Cardiac fibroblast (primary cell): ENCODE results near the gene APC2.

Source experiments
- DNase-seq, 2 donors: peaks; one replicate each; pipeline versions ENCODE4 v3.0.0 to v3.0.0-alpha.2; 2010; ENCODE audit warnings: low read depth in 2 of 2
- H3K4me3 ChIP-seq, 2 donors: replicated peaks in 1 of 2; 1 replicate in 1 of 2; 2 replicates in 1 of 2; pipeline ENCODE4 v1.5.1; 2011; ENCODE audit warnings: low read depth in 2 of 2, low read length in 2 of 2, mild to moderate bottlenecking in 2 of 2, moderate library complexity in 1 of 2
- CTCF ChIP-seq: IDR thresholded peaks from one replicate; pipeline ENCODE4 v1.5.1; 2011; ENCODE audit warnings: low read depth, mild to moderate bottlenecking, low read length, inconsistent platforms

Gene APC2

DNA sequence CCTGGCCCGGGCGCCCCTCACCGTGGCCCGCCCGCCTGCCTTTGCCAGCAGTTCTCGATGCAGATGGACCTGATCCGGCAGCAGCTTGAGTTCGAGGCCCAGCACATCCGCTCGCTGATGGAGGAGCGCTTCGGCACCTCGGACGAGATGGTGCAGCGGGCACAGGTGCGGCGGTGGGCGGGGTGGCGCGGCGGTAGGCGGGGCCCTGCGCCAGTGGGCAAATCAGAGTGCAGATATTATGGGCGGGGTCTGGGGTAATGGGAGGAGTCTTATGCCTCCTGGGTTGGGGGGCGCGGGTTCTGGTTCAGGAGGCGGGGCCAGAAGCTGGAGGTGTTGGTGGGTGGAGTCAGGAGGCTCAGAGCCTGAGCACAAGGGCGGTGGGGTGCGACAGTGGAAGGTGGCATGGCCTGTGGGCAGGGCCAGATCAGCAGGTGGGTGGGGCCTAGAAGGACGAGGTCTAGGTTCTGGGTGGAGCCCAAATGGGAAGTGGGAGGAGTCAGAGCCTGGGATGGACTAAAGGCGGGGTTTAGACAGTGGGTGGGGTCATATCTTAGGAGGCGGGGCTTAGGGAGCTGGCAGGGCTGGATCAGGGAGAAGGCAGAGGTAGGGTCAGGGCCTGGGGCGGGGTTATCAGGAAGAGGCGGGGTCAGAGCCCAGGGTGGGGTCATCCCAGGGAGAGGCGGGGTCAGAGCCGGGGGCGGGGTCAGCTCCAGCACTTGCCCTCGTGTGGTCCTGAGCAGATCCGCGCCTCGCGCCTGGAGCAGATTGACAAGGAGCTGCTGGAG lies 5.6 kb downstream of the APC2 start:
- no peak overlapping the region for H3K4me3 ChIP-seq
- peak; percentile 63 to 77 for DNase-seq
- no peak for TF ChIP-seq CTCF

DNA sequence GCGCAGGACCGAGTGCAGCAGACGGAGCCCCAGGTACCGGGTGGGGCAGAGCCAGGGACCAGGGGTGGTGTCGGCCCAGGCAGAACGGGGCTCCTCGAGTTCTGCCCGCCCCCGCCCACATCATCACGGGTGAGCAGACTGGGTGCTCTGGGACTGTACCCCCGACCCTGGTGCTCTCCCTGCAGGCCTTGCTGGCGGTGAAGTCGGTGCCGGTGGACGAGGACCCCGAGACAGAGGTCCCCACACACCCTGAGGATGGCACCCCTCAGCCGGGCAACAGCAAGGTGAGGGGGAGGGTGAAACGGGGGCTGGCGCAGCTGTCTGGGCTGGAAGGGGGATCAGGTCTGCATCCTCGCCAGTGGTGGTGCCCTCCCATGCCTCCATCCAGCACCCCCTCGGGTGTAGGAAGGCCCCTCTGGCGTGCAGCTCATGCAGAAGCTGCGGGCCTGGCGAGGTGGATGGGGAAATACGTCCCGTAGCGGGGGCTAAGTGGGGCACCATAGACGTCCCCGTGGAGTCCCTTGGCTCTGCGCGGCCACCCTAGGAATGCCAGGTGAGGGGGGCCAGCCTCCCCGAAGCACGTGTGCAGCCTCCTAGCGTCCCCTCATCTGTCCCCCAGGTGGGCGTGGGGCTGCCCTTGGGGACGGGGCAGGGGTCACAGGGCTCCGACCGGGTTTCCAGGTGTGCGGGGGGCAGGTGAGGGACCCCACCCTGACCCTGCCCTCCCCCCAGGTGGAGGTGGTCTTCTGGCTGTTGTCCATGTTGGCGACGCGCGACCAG lies 6.4 kb downstream of the APC2 start:
- H3K4me3 ChIP-seq = no peak overlapping the region
- TF ChIP-seq CTCF = no peak
- DNase-seq = no peak

DNA sequence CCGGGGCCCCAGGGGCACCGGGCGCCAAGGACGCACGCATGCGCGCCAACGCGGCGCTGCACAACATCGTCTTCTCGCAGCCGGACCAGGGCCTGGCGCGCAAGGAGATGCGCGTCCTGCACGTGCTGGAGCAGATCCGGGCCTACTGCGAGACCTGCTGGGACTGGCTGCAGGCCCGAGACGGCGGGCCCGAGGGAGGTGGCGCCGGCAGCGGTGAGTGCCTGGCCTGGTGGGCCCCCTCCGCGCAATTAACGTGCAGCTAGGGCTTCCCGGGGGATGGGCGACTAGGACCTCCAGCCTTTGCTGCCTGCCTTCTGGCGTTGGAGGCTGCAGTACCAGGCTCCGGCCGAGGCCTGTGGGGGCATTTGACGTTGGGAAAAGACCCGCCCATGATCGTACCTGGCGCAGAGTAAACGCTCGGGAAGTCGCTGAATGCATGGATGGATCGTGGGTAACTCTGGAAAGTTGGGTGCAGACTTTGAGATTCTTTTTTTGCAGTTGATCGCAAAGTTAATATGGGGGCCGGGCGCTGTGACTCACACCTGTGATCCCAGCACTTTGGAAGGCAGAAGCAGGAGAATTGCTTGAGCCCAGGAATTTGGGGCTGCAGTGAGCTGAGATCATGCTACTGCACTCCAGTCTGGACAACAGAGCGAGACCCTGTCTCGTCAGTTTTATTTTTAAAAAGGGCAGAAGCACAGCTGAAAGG lies 7.3 kb downstream of the APC2 start:
- no peak overlapping the region for H3K4me3 ChIP-seq
- DNase-seq = no peak
- TF ChIP-seq CTCF = no peak

DNA sequence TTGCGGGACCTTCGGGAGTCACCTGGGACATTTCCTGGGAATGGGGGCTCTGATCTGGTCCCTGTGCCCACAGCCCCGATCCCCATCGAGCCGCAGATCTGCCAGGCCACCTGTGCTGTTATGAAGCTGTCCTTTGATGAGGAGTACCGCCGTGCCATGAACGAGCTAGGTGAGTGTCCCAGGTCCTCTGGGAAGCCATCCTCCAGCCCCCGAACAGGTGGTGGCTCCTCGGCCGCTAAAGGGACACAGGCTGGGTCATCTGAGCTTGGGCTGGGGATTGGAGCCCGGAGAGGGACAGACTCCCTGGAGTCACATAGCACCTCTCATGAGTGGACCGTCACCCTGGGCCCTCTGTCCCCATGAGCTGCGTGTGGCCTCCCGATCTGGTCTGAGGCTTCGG lies 8.0 kb downstream of the APC2 start:
- no peak for TF ChIP-seq CTCF
- no peak for DNase-seq

DNA sequence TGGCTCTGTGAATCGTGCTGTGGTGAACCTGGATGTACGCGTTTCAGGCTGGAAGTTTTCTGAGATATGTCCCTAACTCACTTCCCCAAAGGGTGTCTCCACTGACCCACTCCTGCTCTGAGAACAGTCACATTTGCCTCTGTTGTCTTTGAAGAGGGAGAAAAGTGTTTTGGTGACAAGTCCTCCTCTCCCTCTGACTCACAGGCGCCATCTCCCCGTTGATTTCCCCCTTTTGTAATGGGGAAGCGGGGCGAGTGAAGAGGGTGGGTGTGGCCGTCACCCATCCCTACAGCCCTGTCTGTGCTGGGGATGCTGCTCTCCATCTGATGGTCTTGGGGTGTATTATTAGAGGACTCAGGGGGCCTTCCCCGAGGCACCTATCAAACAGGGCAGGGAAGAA lies 9.6 kb downstream of the APC2 start:
- TF ChIP-seq CTCF = no peak
- no peak for DNase-seq
- H3K4me3 ChIP-seq = no peak overlapping the region

More for the DNA sequence above, 8.0 kb downstream of the APC2 start:
- H3K4me3 ChIP-seq = no peak overlapping the region

- H3K4me3 ChIP-seq = no peak overlapping the region
- no peak for DNase-seq
- TF ChIP-seq CTCF = no peak
Measured at GRCh38 chr19:1460033-1460995, 10.4 kb downstream of the APC2 start.
